GM12878 (cell line): Measurements from ENCODE around the gene MLLT3. TPM values are rescaled to one million over a fixed set of nuclear protein-coding genes. Genes with fewer than 3 reads are reported as not detected.

Experiments
- ATAC-seq: fragments of 200-7000 bp; cut with Tn5 transposase; 3 replicates; pipeline ENCODE4 v1.9.1; 2020; ENCODE audit warnings: mild to moderate bottlenecking, moderate library complexity
- BruUV-seq: library from RNA; stranded (reverse); fragments of 400-500 nt; replicated peaks from 2 replicates; lab custom pipeline; 2021; lab: Mats Ljungman, UMichigan
- CTCF ChIA-PET: fragments of 300-600 bp; sonication (Branson Sonifier 250); formaldehyde crosslinking; extraction: SDS; loops from one replicate; lab custom pipeline; 2021; ENCODE audit warnings: inconsistent platforms; lab: Yijun Ruan, JAX
- POLR2A ChIA-PET: fragments of 350-600 bp; formaldehyde crosslinking; extraction: SDS; loops from one replicate; lab custom pipeline; 2021; ENCODE audit warnings: inconsistent platforms; lab: Charles Lee
- RAD21 ChIA-PET: fragments of 300-600 bp; sonication (Branson Sonifier 250); formaldehyde crosslinking; loops from one replicate; lab custom pipeline; 2023; ENCODE audit warnings: antibody characterized with exemption; ENCODE audit not compliant: unreplicated experiment; lab: Charles Lee
- SMC1A ChIA-PET: fragments of 300-600 bp; sonication (Branson Sonifier 250); formaldehyde crosslinking; loops from one replicate; lab custom pipeline; 2023; ENCODE audit not compliant: unreplicated experiment, uncharacterized antibody; lab: Charles Lee
- DNase-seq: peaks from one replicate; pipeline ENCODE4 v3.0.0-alpha.2; 2011; ENCODE audit warnings: low read depth, low spot score
- FAIRE-seq: peaks from 3 replicates; lab custom pipeline; 2011; peaks lifted over from hg19 to GRCh38; lab: Jason Lieb, UNC
- H2AFZ ChIP-seq: 2 replicates; pipeline ENCODE4 v1.6.0; 2011; ENCODE audit warnings: low read depth, low read length, control low read depth; ENCODE audit not compliant: control insufficient read depth
- H3K27ac ChIP-seq: 2 replicates; pipeline ENCODE4 v1.5.1; 2011; ENCODE audit warnings: control low read depth; ENCODE audit not compliant: control insufficient read depth, insufficient read depth
- H3K27me3 ChIP-seq, 2 experiments: replicated peaks in 1 of 2; 2 replicates each; pipeline versions ENCODE4 v1.6.0 to v1.6.1; 2011; ENCODE audit warnings: low read length in 1 of 2; ENCODE audit not compliant: control insufficient read depth in 2 of 2, insufficient read depth in 2 of 2
- H3K36me3 ChIP-seq, 2 experiments: 2 replicates each; pipeline ENCODE4 v1.5.1; 2011; ENCODE audit warnings: low read length in 1 of 2; ENCODE audit not compliant: control insufficient read depth in 2 of 2, insufficient read depth in 2 of 2
- H3K4me1 ChIP-seq: 2 replicates; pipeline ENCODE4 v1.6.1; 2011; ENCODE audit warnings: mild to moderate bottlenecking, low read length, moderate library complexity, mixed read lengths; ENCODE audit not compliant: control insufficient read depth, insufficient read depth
- H3K4me2 ChIP-seq: 2 replicates; pipeline ENCODE4 v1.6.0; 2011; ENCODE audit warnings: control low read depth; ENCODE audit not compliant: control insufficient read depth, insufficient read depth
- H3K4me3 ChIP-seq: fragments of 200-600 bp; sonication (generic); 2 replicates; pipeline ENCODE4 v1.5.1; 2016
- H3K79me2 ChIP-seq: 2 replicates; pipeline ENCODE4 v1.6.0; 2011; ENCODE audit warnings: low read length; ENCODE audit not compliant: control insufficient read depth, insufficient read depth
- H3K9ac ChIP-seq: 2 replicates; pipeline ENCODE4 v1.8.0; 2011; ENCODE audit warnings: low read length, control low read depth, mixed read lengths; ENCODE audit not compliant: control insufficient read depth, insufficient read depth
- H3K9me3 ChIP-seq: replicated peaks from 3 replicates; pipeline ENCODE4 v1.5.1; 2011; ENCODE audit warnings: mild to moderate bottlenecking, low read length; ENCODE audit not compliant: control insufficient read depth, insufficient read depth
- H4K20me1 ChIP-seq: 2 replicates; pipeline ENCODE4 v1.6.0; 2011; ENCODE audit not compliant: control insufficient read depth, insufficient read depth
- SREBF2 ChIP-seq: IDR thresholded peaks from 2 replicates; pipeline ENCODE4 v1.6.1; 2012; ENCODE audit warnings: mild to moderate bottlenecking, low read length
- SRF ChIP-seq, 2 experiments: IDR thresholded peaks; 2 replicates each; pipeline ENCODE4 v1.6.1; 2011; ENCODE audit warnings: low read depth in 2 of 2, low read length in 2 of 2, mild to moderate bottlenecking in 1 of 2, moderate library complexity in 1 of 2
- WGBS: methylation state at CpG from one replicate; pipeline ENCODE4 v1.1.6; 2016; ENCODE audit warnings: low lambda C conversion rate; ENCODE audit not compliant: insufficient replicate concordance, insufficient coverage; ENCODE audit errors: missing lambda C conversion rate; 5-methylcytosine and 5-hydroxymethylcytosine counted together
- in situ Hi-C: fragments of 300-500 bp; cut with MboI; formaldehyde crosslinking; loops from 9 replicates; pipeline ENCODE4 v1.14.3; 2018; ENCODE audit warnings: mixed read lengths
- intact Hi-C: fragments of 100-400 bp; cut with micrococcal nuclease; formaldehyde crosslinking; loops from one replicate; pipeline ENCODE4 v1.14.2; 2022; ENCODE audit not compliant: unreplicated experiment
- polyA plus RNA-seq, 11 experiments: library from polyadenylated mRNA; depleted of rRNA in 4 of 11; unstranded in 6 of 11; stranded (reverse) in 5 of 11; fragments of >200 nt; fragmentation: Nextera tagmentation in 4 of 11; fragmentation: Illumina TruSeq in 1 of 11; extraction: Ambion mirVana in 4 of 11; extraction: Trizol in 1 of 11; gene quantifications; 1 replicate in 1 of 11; 2 replicates in 10 of 11; pipeline versions ENCODE4 v1.2.1 to v1.2.3, GENCODE V29; 2011 to 2016; ENCODE audit warnings: inconsistent platforms in 2 of 11, missing spikeins in 2 of 11, low read depth in 1 of 11
- total RNA-seq, 4 experiments: library from RNA; depleted of rRNA in 3 of 4; stranded (reverse); fragments of >200 nt in 3 of 4; fragmentation: Illumina TruSeq in 1 of 4; extraction: Trizol in 1 of 4; gene quantifications; 2 replicates each; pipeline versions ENCODE4 v1.2.1 to v1.2.3, GENCODE V29; 2013 to 2021
- TF ChIP-seq, protein P1 (sequence below): fragments of 450-650 bp; IDR thresholded peaks from 2 replicates; pipeline ENCODE4 v1.6.1; 2017; ENCODE audit warnings: borderline replicate concordance
- TF ChIP-seq, protein P2 (sequence below): IDR thresholded peaks from 2 replicates; pipeline ENCODE4 v1.6.1; 2011; ENCODE audit warnings: mild to moderate bottlenecking, low read depth, low read length, moderate library complexity; ENCODE audit not compliant: insufficient replicate concordance
- TF ChIP-seq, protein P3 (sequence below): fragments of 450-650 bp; IDR thresholded peaks from 2 replicates; pipeline ENCODE4 v1.6.1; 2016; ENCODE audit warnings: mild to moderate bottlenecking

The MLLT3 gene
- total and polyA plus RNA-seq, 10 of the 15 experiments (the other 5 are each of a cell fraction or from before 2014, with no cell fraction given), result 17.7 to 72.3 (median 35.6) TPM

DNA sequence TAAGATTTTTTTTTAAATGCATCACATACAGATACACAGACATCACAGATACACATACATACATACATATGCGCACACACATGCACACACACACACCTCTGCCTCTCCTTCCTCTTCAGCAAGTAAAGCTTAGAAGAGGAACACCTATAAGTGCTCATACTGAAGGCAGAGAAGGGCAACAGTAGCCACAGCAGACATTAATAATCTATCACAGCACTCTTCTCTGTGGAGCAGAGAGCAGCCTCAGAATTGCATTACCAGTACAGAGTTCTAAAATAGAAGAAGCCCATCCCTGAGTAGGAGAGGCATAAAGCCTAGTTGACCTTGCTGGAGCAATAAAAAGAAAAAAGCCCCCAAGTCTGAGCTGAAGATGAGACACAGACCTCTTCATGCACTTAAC is 110.6 kb downstream of the MLLT3 start:
- 94% methylated on average over 1 of the region's 1 CpG for WGBS
- no TSS peak for BruUV-seq
- H3K9ac ChIP-seq, result no peak overlapping the region
- H4K20me1 ChIP-seq, result no peaks in the 10 kb centered on the region
- peaks cover 25% of the 10 kb centered on the region for H3K79me2 ChIP-seq
- intact Hi-C loops, result no loop called here
- ChIA-PET POLR2A (interaction anchor here (1.0 kb wide), 1 partner anchor 10 kb away, joined by 4 read pairs; no protein-coding TSS in a partner anchor), SMC1A (interaction anchor here (0.9 to 1.7 kb wide), 6 partner anchors 9 to 106 kb away, joined by 3 to 4 read pairs (median 3); no protein-coding TSS in a partner anchor), CTCF (interaction anchor here (1.1 to 2.0 kb wide), 2 partner anchors 11 to 93 kb away, joined by 3 to 12 read pairs; no protein-coding TSS in a partner anchor), RAD21 (interaction anchor here (1.2 kb wide), 1 partner anchor 12 kb away, joined by 3 read pairs; no protein-coding TSS in a partner anchor)
- no peak overlapping the region for H3K27ac ChIP-seq
- in situ Hi-C loops, result no loop called here
- H2AFZ ChIP-seq, result no peak overlapping the region
- H3K9me3 ChIP-seq, result no peaks in the 10 kb centered on the region
- no peak overlapping the region for H3K4me2 ChIP-seq
- H3K36me3 ChIP-seq, result no peaks in the 10 kb centered on the region
- FAIRE-seq (no peak), ATAC-seq (peak; percentile 29; the same call in 2 of the 3 replicates), DNase-seq (no peak)
- peaks cover 15% of the 10 kb centered on the region for H3K4me1 ChIP-seq
- H3K4me3 ChIP-seq, result no peak overlapping the region
- no peaks in the 10 kb centered on the region for H3K27me3 ChIP-seq
- TF ChIP-seq, protein P1, sequence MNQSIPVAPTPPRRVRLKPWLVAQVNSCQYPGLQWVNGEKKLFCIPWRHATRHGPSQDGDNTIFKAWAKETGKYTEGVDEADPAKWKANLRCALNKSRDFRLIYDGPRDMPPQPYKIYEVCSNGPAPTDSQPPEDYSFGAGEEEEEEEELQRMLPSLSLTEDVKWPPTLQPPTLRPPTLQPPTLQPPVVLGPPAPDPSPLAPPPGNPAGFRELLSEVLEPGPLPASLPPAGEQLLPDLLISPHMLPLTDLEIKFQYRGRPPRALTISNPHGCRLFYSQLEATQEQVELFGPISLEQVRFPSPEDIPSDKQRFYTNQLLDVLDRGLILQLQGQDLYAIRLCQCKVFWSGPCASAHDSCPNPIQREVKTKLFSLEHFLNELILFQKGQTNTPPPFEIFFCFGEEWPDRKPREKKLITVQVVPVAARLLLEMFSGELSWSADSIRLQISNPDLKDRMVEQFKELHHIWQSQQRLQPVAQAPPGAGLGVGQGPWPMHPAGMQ, result no peak
- TF ChIP-seq, protein P2, sequence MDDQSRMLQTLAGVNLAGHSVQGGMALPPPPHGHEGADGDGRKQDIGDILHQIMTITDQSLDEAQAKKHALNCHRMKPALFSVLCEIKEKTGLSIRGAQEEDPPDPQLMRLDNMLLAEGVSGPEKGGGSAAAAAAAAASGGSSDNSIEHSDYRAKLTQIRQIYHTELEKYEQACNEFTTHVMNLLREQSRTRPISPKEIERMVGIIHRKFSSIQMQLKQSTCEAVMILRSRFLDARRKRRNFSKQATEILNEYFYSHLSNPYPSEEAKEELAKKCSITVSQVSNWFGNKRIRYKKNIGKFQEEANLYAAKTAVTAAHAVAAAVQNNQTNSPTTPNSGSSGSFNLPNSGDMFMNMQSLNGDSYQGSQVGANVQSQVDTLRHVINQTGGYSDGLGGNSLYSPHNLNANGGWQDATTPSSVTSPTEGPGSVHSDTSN, result no peak
- TF ChIP-seq SRF (IDR thresholded peaks at IDR 0.05; ENCODE audit: low read depth in 2 of 2, low read length in 2 of 2) (peak in 1 of 2 experiments; percentile 72; a peak in 1 of 4 replicates), SREBF2 (no peak)
- TF ChIP-seq, protein P3, sequence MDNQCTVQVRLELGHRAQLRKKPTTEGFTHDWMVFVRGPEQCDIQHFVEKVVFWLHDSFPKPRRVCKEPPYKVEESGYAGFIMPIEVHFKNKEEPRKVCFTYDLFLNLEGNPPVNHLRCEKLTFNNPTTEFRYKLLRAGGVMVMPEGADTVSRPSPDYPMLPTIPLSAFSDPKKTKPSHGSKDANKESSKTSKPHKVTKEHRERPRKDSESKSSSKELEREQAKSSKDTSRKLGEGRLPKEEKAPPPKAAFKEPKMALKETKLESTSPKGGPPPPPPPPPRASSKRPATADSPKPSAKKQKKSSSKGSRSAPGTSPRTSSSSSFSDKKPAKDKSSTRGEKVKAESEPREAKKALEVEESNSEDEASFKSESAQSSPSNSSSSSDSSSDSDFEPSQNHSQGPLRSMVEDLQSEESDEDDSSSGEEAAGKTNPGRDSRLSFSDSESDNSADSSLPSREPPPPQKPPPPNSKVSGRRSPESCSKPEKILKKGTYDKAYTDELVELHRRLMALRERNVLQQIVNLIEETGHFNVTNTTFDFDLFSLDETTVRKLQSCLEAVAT, result peak; percentile 84
